HepG2 (cell line): Measurements from ENCODE around the gene LPIN3. TPM values are rescaled to one million over a fixed set of nuclear protein-coding genes. Genes with fewer than 3 reads are reported as not detected.
A peak's percentile ranks its signal among the peaks of the same experiment; 100 is the strongest.

ENCODE experiments used
- ATF7 ChIP-seq, 2 experiments: fragments of 450-650 bp in 1 of 2; sonication (generic) in 1 of 2; formaldehyde crosslinking in 1 of 2; IDR thresholded peaks; 2 replicates each; pipeline versions ENCODE4 v1.4.0 to v1.6.1; 2016 to 2020; ENCODE audit warnings: antibody characterized with exemption in 1 of 2, mild to moderate bottlenecking in 1 of 2, missing genetic modification reagents in 1 of 2
- CC2D1A ChIP-seq: sonication (generic); formaldehyde crosslinking; IDR thresholded peaks from 2 replicates; pipeline ENCODE4 v1.8.1; 2023; ENCODE audit warnings: mild to moderate bottlenecking, missing genetic modification reagents
- CHCHD3 ChIP-seq: sonication (generic); formaldehyde crosslinking; IDR thresholded peaks from 2 replicates; pipeline ENCODE4 v1.8.0; 2022; ENCODE audit warnings: mild to moderate bottlenecking, missing genetic modification reagents, moderate library complexity
- HDAC2 ChIP-seq: sonication (generic); formaldehyde crosslinking; IDR thresholded peaks from 2 replicates; pipeline ENCODE4 v1.4.0; 2020; ENCODE audit warnings: missing genetic modification reagents
- KLF15 ChIP-seq: sonication (generic); formaldehyde crosslinking; IDR thresholded peaks from 2 replicates; pipeline ENCODE4 v1.8.1; 2023; ENCODE audit warnings: borderline replicate concordance, mild to moderate bottlenecking, inconsistent platforms, missing genetic modification reagents, mixed read lengths
- MZF1 ChIP-seq: sonication (generic); formaldehyde crosslinking; IDR thresholded peaks from 2 replicates; pipeline ENCODE4 v1.8.1; 2023; ENCODE audit warnings: mild to moderate bottlenecking, missing genetic modification reagents, borderline replicate concordance
- NFYB ChIP-seq: sonication (generic); formaldehyde crosslinking; IDR thresholded peaks from 2 replicates; pipeline ENCODE4 v1.4.0; 2020; ENCODE audit warnings: missing genetic modification reagents
- TBX2 ChIP-seq: sonication (generic); formaldehyde crosslinking; IDR thresholded peaks from 2 replicates; pipeline ENCODE4 v1.5.0; 2020; ENCODE audit warnings: missing genetic modification reagents, mild to moderate bottlenecking, borderline replicate concordance
- U2AF1 ChIP-seq: fragments of 200-400 bp; formaldehyde crosslinking; optimal IDR thresholded peaks from 2 replicates; pipeline ENCODE3; 2017; ENCODE audit warnings: mild to moderate bottlenecking, low read depth, low read length
- ZKSCAN1 ChIP-seq: fragments of 150-350 bp; IDR thresholded peaks from 2 replicates; pipeline ENCODE4 v1.6.1; 2014; ENCODE audit warnings: low read length
- ZNF121 ChIP-seq: sonication (generic); formaldehyde crosslinking; IDR thresholded peaks from 2 replicates; pipeline ENCODE4 v1.5.0; 2020; ENCODE audit warnings: mild to moderate bottlenecking, missing genetic modification reagents
- ZNF20 ChIP-seq: sonication (generic); formaldehyde crosslinking; IDR thresholded peaks from 2 replicates; pipeline ENCODE4 v1.4.0; 2020; ENCODE audit warnings: mild to moderate bottlenecking, moderate library complexity, missing genetic modification reagents
- ZNF761 ChIP-seq: sonication (generic); formaldehyde crosslinking; conservative IDR thresholded peaks from 2 replicates; pipeline ENCODE4 v1.4.0; 2020; ENCODE audit warnings: mild to moderate bottlenecking, missing genetic modification reagents
- ZNF773 ChIP-seq: sonication (generic); formaldehyde crosslinking; IDR thresholded peaks from 2 replicates; pipeline ENCODE4 v1.4.0; 2020; ENCODE audit warnings: missing genetic modification reagents, borderline replicate concordance
- polyA plus RNA-seq, 8 experiments: library from polyadenylated mRNA; depleted of rRNA in 3 of 8; stranded (reverse) in 7 of 8; unstranded in 1 of 8; fragments of >200 nt; fragmentation: Illumina TruSeq in 4 of 8; extraction: Trizol in 4 of 8; gene quantifications; 2 replicates each; pipeline versions ENCODE4 v1.2.1 to v1.2.3, GENCODE V29; 2011 to 2016; ENCODE audit warnings: low read depth in 4 of 8, missing spikeins in 1 of 8, mixed read lengths in 1 of 8; ENCODE audit not compliant: insufficient read depth in 1 of 8
- total RNA-seq, 5 experiments: library from RNA; depleted of rRNA; stranded (reverse); fragments of >200 nt; fragmentation: Illumina TruSeq; extraction: Trizol; gene quantifications; 2 replicates each; pipeline ENCODE4 v1.2.3, GENCODE V29; 2016; ENCODE audit warnings: low read depth in 1 of 5
- TF ChIP-seq, protein P1 (sequence below): sonication (generic); formaldehyde crosslinking; IDR thresholded peaks from 2 replicates; pipeline ENCODE4 v1.8.1; 2023; ENCODE audit warnings: mild to moderate bottlenecking, missing genetic modification reagents
- TF ChIP-seq, protein P2 (sequence below): sonication (generic); formaldehyde crosslinking; IDR thresholded peaks from 2 replicates; pipeline ENCODE4 v1.4.0; 2020; ENCODE audit warnings: mild to moderate bottlenecking, missing genetic modification reagents
- TF ChIP-seq, protein P3 (sequence below): IDR thresholded peaks from 2 replicates; pipeline ENCODE4 v1.6.1; 2018; ENCODE audit warnings: missing genetic modification reagents, mild to moderate bottlenecking, missing compliant biosample characterization
- TF ChIP-seq, protein P4 (sequence below): sonication (generic); formaldehyde crosslinking; IDR thresholded peaks from 2 replicates; pipeline ENCODE4 v1.8.0; 2023; ENCODE audit warnings: mild to moderate bottlenecking, missing genetic modification reagents
- TF ChIP-seq, protein P5 (sequence below): sonication (generic); formaldehyde crosslinking; IDR thresholded peaks from 2 replicates; pipeline ENCODE4 v1.5.1; 2020; ENCODE audit warnings: mild to moderate bottlenecking, missing genetic modification reagents, borderline replicate concordance

LPIN3 gene
- total and polyA plus RNA-seq, 2 of the 13 experiments (the other 11 are each of a cell fraction or from before 2014, with no cell fraction given) = 14.2 to 28.6 TPM

DNA sequence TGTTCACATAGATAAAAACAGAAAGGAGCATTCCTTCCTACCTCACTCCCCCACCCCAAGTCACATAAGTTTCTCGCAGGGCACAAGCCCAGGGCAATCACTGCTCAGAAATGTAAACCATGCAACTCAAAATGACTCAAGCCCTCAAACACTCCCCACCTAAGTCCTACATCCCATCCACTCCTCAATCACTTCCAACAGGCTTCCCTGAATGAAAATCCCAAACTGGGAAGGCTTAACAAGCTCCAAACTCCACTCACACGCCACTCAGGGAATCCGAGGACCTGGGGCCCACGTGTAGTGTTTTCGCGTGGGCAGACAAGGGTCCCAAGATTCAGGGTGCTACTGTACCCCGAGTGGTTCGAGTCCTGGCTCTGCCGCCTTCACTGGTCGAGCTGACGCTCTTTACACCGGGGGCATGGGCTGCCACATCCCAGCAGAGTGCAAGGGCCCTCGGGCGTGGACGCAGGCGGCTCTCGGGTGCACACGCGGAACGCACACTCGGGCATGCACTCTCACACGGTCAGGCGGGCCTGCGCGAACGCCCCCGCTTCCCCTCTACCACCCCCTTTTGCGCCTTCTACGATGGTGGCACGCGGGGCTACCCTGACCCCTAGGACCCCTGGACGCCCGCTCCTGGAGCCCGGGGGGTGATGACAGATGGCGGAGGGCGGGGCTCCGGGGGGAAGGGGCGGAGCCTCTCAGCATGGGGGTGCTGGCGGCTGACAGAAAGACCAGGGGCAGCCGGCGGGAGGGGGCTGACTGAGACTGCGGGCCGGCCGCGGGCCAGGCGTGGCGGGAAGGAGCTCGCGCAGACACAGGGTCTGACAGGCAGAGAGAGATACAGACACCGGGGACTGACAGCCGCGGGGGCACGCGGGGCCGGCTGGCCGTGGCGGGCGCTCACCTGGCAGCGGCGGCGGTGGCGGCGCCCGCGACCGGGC is 23.7 kb upstream of the LPIN3 start (continued):
- no peak for TF ChIP-seq ZNF773 (CRISPR knock-in tag)
- TF ChIP-seq KLF15 (CRISPR knock-in tag) = no peak
- TF ChIP-seq U2AF1 = no peak
- no peak for TF ChIP-seq ZKSCAN1
- TF ChIP-seq, protein P1, sequence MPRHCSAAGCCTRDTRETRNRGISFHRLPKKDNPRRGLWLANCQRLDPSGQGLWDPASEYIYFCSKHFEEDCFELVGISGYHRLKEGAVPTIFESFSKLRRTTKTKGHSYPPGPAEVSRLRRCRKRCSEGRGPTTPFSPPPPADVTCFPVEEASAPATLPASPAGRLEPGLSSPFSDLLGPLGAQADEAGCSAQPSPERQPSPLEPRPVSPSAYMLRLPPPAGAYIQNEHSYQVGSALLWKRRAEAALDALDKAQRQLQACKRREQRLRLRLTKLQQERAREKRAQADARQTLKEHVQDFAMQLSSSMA (CRISPR knock-in tag) = no peak; the same call in 1 of the 2 replicates
- peak; percentile 73 for TF ChIP-seq TBX2 (CRISPR knock-in tag)
- TF ChIP-seq, protein P2, sequence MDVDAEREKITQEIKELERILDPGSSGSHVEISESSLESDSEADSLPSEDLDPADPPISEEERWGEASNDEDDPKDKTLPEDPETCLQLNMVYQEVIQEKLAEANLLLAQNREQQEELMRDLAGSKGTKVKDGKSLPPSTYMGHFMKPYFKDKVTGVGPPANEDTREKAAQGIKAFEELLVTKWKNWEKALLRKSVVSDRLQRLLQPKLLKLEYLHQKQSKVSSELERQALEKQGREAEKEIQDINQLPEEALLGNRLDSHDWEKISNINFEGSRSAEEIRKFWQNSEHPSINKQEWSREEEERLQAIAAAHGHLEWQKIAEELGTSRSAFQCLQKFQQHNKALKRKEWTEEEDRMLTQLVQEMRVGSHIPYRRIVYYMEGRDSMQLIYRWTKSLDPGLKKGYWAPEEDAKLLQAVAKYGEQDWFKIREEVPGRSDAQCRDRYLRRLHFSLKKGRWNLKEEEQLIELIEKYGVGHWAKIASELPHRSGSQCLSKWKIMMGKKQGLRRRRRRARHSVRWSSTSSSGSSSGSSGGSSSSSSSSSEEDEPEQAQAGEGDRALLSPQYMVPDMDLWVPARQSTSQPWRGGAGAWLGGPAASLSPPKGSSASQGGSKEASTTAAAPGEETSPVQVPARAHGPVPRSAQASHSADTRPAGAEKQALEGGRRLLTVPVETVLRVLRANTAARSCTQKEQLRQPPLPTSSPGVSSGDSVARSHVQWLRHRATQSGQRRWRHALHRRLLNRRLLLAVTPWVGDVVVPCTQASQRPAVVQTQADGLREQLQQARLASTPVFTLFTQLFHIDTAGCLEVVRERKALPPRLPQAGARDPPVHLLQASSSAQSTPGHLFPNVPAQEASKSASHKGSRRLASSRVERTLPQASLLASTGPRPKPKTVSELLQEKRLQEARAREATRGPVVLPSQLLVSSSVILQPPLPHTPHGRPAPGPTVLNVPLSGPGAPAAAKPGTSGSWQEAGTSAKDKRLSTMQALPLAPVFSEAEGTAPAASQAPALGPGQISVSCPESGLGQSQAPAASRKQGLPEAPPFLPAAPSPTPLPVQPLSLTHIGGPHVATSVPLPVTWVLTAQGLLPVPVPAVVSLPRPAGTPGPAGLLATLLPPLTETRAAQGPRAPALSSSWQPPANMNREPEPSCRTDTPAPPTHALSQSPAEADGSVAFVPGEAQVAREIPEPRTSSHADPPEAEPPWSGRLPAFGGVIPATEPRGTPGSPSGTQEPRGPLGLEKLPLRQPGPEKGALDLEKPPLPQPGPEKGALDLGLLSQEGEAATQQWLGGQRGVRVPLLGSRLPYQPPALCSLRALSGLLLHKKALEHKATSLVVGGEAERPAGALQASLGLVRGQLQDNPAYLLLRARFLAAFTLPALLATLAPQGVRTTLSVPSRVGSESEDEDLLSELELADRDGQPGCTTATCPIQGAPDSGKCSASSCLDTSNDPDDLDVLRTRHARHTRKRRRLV (CRISPR knock-in tag) = no peak
- peak; percentile 21; the same call in 1 of the 2 replicates for TF ChIP-seq CHCHD3 (CRISPR knock-in tag)
- TF ChIP-seq CC2D1A (CRISPR knock-in tag) = no peak
- no peak for TF ChIP-seq MZF1 (CRISPR knock-in tag)
- TF ChIP-seq HDAC2 (CRISPR knock-in tag) = peak; percentile 58; the same call in 1 of the 2 replicates
- no peak for TF ChIP-seq ATF7 (IDR thresholded peaks at IDR 0.05)
- TF ChIP-seq ATF7 (CRISPR knock-in tag; IDR thresholded peaks at IDR 0.05) = no peak
- no peak for TF ChIP-seq NFYB (CRISPR knock-in tag)
- TF ChIP-seq ZNF121 (CRISPR knock-in tag) = 0 out of 2 replicates have a peak, but pooled peaks have one; percentile 15
- TF ChIP-seq ZNF761 (CRISPR knock-in tag) = no peak; the same call in 1 of the 2 replicates
- TF ChIP-seq, protein P3, sequence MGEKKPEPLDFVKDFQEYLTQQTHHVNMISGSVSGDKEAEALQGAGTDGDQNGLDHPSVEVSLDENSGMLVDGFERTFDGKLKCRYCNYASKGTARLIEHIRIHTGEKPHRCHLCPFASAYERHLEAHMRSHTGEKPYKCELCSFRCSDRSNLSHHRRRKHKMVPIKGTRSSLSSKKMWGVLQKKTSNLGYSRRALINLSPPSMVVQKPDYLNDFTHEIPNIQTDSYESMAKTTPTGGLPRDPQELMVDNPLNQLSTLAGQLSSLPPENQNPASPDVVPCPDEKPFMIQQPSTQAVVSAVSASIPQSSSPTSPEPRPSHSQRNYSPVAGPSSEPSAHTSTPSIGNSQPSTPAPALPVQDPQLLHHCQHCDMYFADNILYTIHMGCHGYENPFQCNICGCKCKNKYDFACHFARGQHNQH (CRISPR knock-in tag) = peak; percentile 50; the same call in 1 of the 2 replicates
- TF ChIP-seq, protein P4, sequence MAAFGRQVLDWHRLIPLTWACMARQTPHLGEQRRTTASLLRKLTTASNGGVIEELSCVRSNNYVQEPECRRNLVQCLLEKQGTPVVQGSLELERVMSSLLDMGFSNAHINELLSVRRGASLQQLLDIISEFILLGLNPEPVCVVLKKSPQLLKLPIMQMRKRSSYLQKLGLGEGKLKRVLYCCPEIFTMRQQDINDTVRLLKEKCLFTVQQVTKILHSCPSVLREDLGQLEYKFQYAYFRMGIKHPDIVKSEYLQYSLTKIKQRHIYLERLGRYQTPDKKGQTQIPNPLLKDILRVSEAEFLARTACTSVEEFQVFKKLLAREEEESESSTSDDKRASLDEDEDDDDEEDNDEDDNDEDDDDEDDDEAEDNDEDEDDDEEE (CRISPR knock-in tag) = peak; percentile 88
- TF ChIP-seq, protein P5, sequence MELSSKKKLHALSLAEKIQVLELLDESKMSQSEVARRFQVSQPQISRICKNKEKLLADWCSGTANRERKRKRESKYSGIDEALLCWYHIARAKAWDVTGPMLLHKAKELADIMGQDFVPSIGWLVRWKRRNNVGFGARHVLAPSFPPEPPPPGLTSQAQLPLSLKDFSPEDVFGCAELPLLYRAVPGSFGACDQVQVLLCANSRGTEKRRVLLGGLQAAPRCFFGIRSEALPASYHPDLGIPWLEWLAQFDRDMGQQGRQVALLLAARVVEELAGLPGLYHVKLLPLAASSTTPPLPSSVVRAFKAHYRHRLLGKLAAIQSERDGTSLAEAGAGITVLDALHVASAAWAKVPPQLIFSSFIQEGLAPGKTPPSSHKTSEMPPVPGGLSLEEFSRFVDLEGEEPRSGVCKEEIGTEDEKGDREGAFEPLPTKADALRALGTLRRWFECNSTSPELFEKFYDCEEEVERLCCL (CRISPR knock-in tag) = peak; percentile 95; the same call in 1 of the 2 replicates
- TF ChIP-seq ZNF20 = no peak
